ENCODE results near the gene ARSI.

DNA sequence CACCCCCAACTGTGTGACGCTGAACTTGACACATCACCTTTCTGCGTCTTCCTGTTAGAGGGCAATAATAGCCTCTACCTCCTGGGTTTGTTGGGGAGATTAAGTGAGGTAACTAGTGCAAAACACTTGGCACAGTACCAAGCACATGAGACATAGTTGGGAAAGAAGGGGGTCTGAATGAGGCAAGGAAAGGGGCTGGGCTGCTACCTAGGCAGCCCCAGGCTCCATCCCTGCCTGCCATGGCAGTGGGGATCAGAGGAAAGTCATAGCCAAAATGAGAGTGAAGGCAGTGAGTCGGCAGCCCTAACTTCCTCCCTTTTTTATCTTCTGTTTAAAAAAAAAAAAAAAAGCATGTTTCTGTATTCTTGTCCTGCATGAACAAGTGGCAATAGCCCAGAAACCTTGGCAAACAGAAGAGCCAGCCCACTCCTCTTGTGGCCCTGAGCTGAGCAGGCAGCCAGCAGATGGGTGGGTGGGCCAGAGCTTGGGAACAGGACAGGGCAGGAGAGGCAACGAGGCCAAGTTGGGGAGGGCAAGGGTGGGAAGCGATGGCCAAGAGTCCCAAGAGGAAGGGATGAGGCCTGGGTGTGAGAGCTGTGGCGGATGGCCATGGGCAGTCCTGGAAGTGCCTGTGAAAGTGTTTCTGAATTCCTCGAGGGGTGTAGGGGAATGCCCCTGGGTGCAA, 24.5 kb downstream of the ARSI start:
- TF ChIP-seq CTCF (IDR thresholded peaks at IDR 0.05) (no peak), POLR2AphosphoS5 (IDR thresholded peaks at IDR 0.05) (no peak), POLR2A (IDR thresholded peaks at IDR 0.05) (no peak)

Measured in upper lobe of left lung (tissue), 4 donors.